H9 (cell line): ENCODE data around the gene DBN1. TPM values are rescaled to one million over a fixed set of nuclear protein-coding genes. Genes with fewer than 3 reads are reported as not detected.

Source experiments
- DNase-seq: peaks from one replicate; pipeline ENCODE4 v3.0.0-alpha.2; 2017
- H2AFZ ChIP-seq: one replicate; pipeline ENCODE4 v1.6.1; 2013; ENCODE audit warnings: mild to moderate bottlenecking, low read length, control low read depth, moderate library complexity
- H2AK5ac ChIP-seq: 2 replicates; pipeline ENCODE4 v1.6.1; 2013; ENCODE audit warnings: low read length, control low read depth, mixed read lengths; ENCODE audit not compliant: insufficient read length
- H2BK120ac ChIP-seq: one replicate; pipeline ENCODE4 v1.6.1; 2013; ENCODE audit warnings: low read depth, mild to moderate bottlenecking, low read length, control low read depth, inconsistent platforms; ENCODE audit not compliant: poor library complexity, severe bottlenecking
- H2BK12ac ChIP-seq: 2 replicates; pipeline ENCODE4 v1.6.1; 2013; ENCODE audit warnings: low read length, control low read depth, mixed read lengths, low read depth; ENCODE audit not compliant: insufficient read length
- H2BK15ac ChIP-seq: 2 replicates; pipeline ENCODE4 v1.6.1; 2013; ENCODE audit warnings: low read depth, low read length, control low read depth
- H2BK20ac ChIP-seq: one replicate; pipeline ENCODE4 v1.6.1; 2013; ENCODE audit warnings: low read depth, mild to moderate bottlenecking, low read length, control low read depth, inconsistent platforms; ENCODE audit not compliant: poor library complexity, severe bottlenecking
- H2BK5ac ChIP-seq: 2 replicates; pipeline ENCODE4 v1.6.1; 2013; ENCODE audit warnings: low read length, control low read depth, mixed read lengths; ENCODE audit not compliant: insufficient read length
- H3K14ac ChIP-seq: 2 replicates; pipeline ENCODE4 v1.6.1; 2013; ENCODE audit warnings: low read length, control low read depth; ENCODE audit not compliant: insufficient read depth
- H3K18ac ChIP-seq: 2 replicates; pipeline ENCODE4 v1.6.1; 2013; ENCODE audit warnings: low read depth, mild to moderate bottlenecking, mixed read lengths, low read length, control low read depth; ENCODE audit not compliant: insufficient read length
- H3K23ac ChIP-seq: 2 replicates; pipeline ENCODE4 v1.6.1; 2013; ENCODE audit warnings: low read length, control low read depth, mixed read lengths, low read depth; ENCODE audit not compliant: insufficient read length
- H3K23me2 ChIP-seq: 2 replicates; pipeline ENCODE4 v1.6.1; 2013; ENCODE audit warnings: low read depth, mild to moderate bottlenecking, mixed read lengths, low read length, control low read depth; ENCODE audit not compliant: insufficient read length, poor library complexity, severe bottlenecking
- H3K27ac ChIP-seq: 2 replicates; pipeline ENCODE4 v1.5.1; 2013; ENCODE audit warnings: low read length, control low read depth, mixed read lengths, low read depth; ENCODE audit not compliant: insufficient read length
- H3K27me3 ChIP-seq: 2 replicates; pipeline ENCODE4 v1.6.1; 2013; ENCODE audit warnings: low read length, control low read depth, inconsistent platforms; ENCODE audit not compliant: insufficient read depth
- H3K4ac ChIP-seq: 2 replicates; pipeline ENCODE4 v1.6.1; 2013; ENCODE audit warnings: low read depth, mild to moderate bottlenecking, control low read depth, inconsistent platforms, low read length, moderate library complexity
- H3K4me1 ChIP-seq: 2 replicates; pipeline ENCODE4 v1.6.1; 2013; ENCODE audit warnings: low read length, control low read depth, inconsistent platforms; ENCODE audit not compliant: insufficient read depth
- H3K4me2 ChIP-seq: 2 replicates; pipeline ENCODE4 v1.6.1; 2013; ENCODE audit warnings: low read length, control low read depth, mixed read lengths; ENCODE audit not compliant: insufficient read length, insufficient read depth
- H3K56ac ChIP-seq: 2 replicates; pipeline ENCODE4 v1.6.1; 2013; ENCODE audit warnings: low read depth, mild to moderate bottlenecking, mixed read lengths, low read length, control low read depth; ENCODE audit not compliant: insufficient read length
- H3K79me1 ChIP-seq: 2 replicates; pipeline ENCODE4 v1.6.1; 2013; ENCODE audit warnings: low read depth, mild to moderate bottlenecking, moderate library complexity, low read length, control low read depth, inconsistent platforms; ENCODE audit not compliant: insufficient read depth, poor library complexity, severe bottlenecking
- H3K79me2 ChIP-seq: 2 replicates; pipeline ENCODE4 v1.6.1; 2013; ENCODE audit warnings: low read length, control low read depth, inconsistent platforms; ENCODE audit not compliant: insufficient read depth
- H3K9ac ChIP-seq: 2 replicates; pipeline ENCODE4 v1.6.1; 2013; ENCODE audit warnings: low read length, control low read depth, mixed read lengths; ENCODE audit not compliant: insufficient read length; ENCODE audit errors: extremely low read depth
- H3K9me3 ChIP-seq: one replicate; pipeline ENCODE4 v1.6.1; 2013; ENCODE audit warnings: low read depth, low read length, inconsistent platforms; ENCODE audit not compliant: control insufficient read depth
- H3T11ph ChIP-seq: one replicate; pipeline ENCODE4 v1.6.1; 2013; ENCODE audit warnings: mild to moderate bottlenecking, low read length, control low read depth, inconsistent platforms
- H4K20me1 ChIP-seq: one replicate; pipeline ENCODE4 v1.6.1; 2013; ENCODE audit not compliant: control insufficient read depth, insufficient read length, insufficient read depth
- H4K5ac ChIP-seq: 2 replicates; pipeline ENCODE4 v1.6.1; 2013; ENCODE audit warnings: low read depth, mild to moderate bottlenecking, mixed read lengths, low read length, control low read depth; ENCODE audit not compliant: insufficient read length
- H4K8ac ChIP-seq: replicated peaks from 2 replicates; pipeline ENCODE4 v1.6.1; 2013; ENCODE audit warnings: low read length, control low read depth, mixed read lengths, low read depth; ENCODE audit not compliant: insufficient read length
- H4K91ac ChIP-seq: 2 replicates; pipeline ENCODE4 v1.6.1; 2013; ENCODE audit warnings: low read depth, mild to moderate bottlenecking, moderate library complexity, mixed read lengths, low read length, control low read depth; ENCODE audit not compliant: insufficient read length
- H3K27ac Mint-ChIP-seq, 3 experiments: 2 replicates in 2 of 3; 3 replicates in 1 of 3; pipeline ENCODE4 v1.8.0; 2020 to 2021; ENCODE audit warnings: mixed read lengths in 3 of 3, mild to moderate bottlenecking in 1 of 3, moderate library complexity in 1 of 3
- H3K27me3 Mint-ChIP-seq: 2 replicates; pipeline ENCODE4 v1.8.0; 2021; ENCODE audit warnings: low read depth, mild to moderate bottlenecking, moderate library complexity, mixed read lengths
- H3K36me3 Mint-ChIP-seq, 3 experiments: 2 replicates in 2 of 3; 3 replicates in 1 of 3; pipeline ENCODE4 v1.8.0; 2020 to 2021; ENCODE audit warnings: low read depth in 3 of 3, mixed read lengths in 3 of 3; ENCODE audit not compliant: insufficient read depth in 1 of 3
- H3K4me1 Mint-ChIP-seq, 2 experiments: 2 replicates each; pipeline ENCODE4 v1.8.0; 2020; ENCODE audit warnings: mixed read lengths in 2 of 2
- H3K4me3 Mint-ChIP-seq, 2 experiments: 2 replicates in 1 of 2; 3 replicates in 1 of 2; pipeline ENCODE4 v1.8.0; 2020 to 2021; ENCODE audit warnings: mild to moderate bottlenecking in 2 of 2, mixed read lengths in 2 of 2, moderate library complexity in 1 of 2
- H3K9me3 Mint-ChIP-seq, 2 experiments: 2 replicates in 1 of 2; 3 replicates in 1 of 2; pipeline ENCODE4 v1.8.0; 2020; ENCODE audit warnings: mild to moderate bottlenecking in 2 of 2, mixed read lengths in 2 of 2, moderate library complexity in 1 of 2
- CTCF ChIP-seq: fragments of 200-600 bp; sonication (generic); conservative IDR thresholded peaks from 3 replicates; pipeline ENCODE4 v1.8.0; 2021; ENCODE audit warnings: antibody characterized with exemption, mild to moderate bottlenecking
- WGBS: extraction: QIAGEN DNeasy Blood & Tissue Kit; methylation state at CpG from one replicate; pipeline ENCODE4 v1.1.7; 2013; ENCODE audit warnings: missing lambda C conversion rate, low lambda C conversion rate, mixed read lengths; ENCODE audit not compliant: insufficient read length; ENCODE audit errors: extremely low coverage; 5-methylcytosine and 5-hydroxymethylcytosine counted together
- total RNA-seq: library from RNA; stranded (reverse); gene quantifications from 2 replicates; pipeline ENCODE4 v1.2.1, GENCODE V29; 2021

Gene DBN1
- total RNA-seq, 1 experiment from 2014 or later = 340 TPM

- H3K9ac ChIP-seq = no peak overlapping the region
- no peak overlapping the region for H4K5ac ChIP-seq
- H3K14ac ChIP-seq = no peak overlapping the region; the same call in 1 of the 2 replicates
- no peak overlapping the region for H3K18ac ChIP-seq
- H2BK15ac ChIP-seq = no peak overlapping the region
- no peaks in the 10 kb centered on the region for H3K36me3 Mint-ChIP-seq
- no peak for TF ChIP-seq CTCF
- WGBS = no CpG with 5 or more reads among the region's 8 CpGs
- peaks cover 73% of the 10 kb centered on the region for H3K27me3 Mint-ChIP-seq
- H3K27ac Mint-ChIP-seq = no peak overlapping the region
- no peak overlapping the region for H2BK120ac ChIP-seq
- H3K4me1 ChIP-seq = no peaks in the 10 kb centered on the region
- no peak for DNase-seq
- H3K56ac ChIP-seq = no peak overlapping the region
- no peak overlapping the region for H4K91ac ChIP-seq
- no peak overlapping the region for H2BK5ac ChIP-seq
- no peaks in the 10 kb centered on the region for H4K20me1 ChIP-seq
- H3K9me3 Mint-ChIP-seq = no peaks in the 10 kb centered on the region; a peak in 1 of 5 replicates
- H3K27ac ChIP-seq = no peak overlapping the region
- H3K9me3 ChIP-seq = no peaks in the 10 kb centered on the region
- H3K4me3 Mint-ChIP-seq = no peak overlapping the region
- H2BK12ac ChIP-seq = no peak overlapping the region
- H3K4me1 Mint-ChIP-seq = peaks cover 0 to 2% of the 10 kb centered on the region in 2 experiments; a peak in 1 of 4 replicates
- no peak overlapping the region for H3K23ac ChIP-seq
- no peaks in the 10 kb centered on the region for H3K27me3 ChIP-seq
- no peak overlapping the region for H2BK20ac ChIP-seq
- H2AFZ ChIP-seq = no peak overlapping the region
- H3K79me2 ChIP-seq = no peaks in the 10 kb centered on the region
- no peak overlapping the region for H3T11ph ChIP-seq
- no peak overlapping the region for H3K4me2 ChIP-seq
- no peaks in the 10 kb centered on the region for H3K79me1 ChIP-seq
- no peaks in the 10 kb centered on the region for H3K23me2 ChIP-seq
- H4K8ac ChIP-seq = no peak overlapping the region
- no peak overlapping the region for H3K4ac ChIP-seq
- no peak overlapping the region for H2AK5ac ChIP-seq
Measured at GRCh38 chr5:177412603-177413233, 60.7 kb downstream of the DBN1 start.
